ENCODE results near the gene WAPL. TPM values are rescaled to one million over a fixed set of nuclear protein-coding genes. Genes with fewer than 3 reads are reported as not detected.

The WAPL gene
- total and polyA plus RNA-seq, 11 donors, result 9.4 to 29.9 (median 21.0) TPM

DNA sequence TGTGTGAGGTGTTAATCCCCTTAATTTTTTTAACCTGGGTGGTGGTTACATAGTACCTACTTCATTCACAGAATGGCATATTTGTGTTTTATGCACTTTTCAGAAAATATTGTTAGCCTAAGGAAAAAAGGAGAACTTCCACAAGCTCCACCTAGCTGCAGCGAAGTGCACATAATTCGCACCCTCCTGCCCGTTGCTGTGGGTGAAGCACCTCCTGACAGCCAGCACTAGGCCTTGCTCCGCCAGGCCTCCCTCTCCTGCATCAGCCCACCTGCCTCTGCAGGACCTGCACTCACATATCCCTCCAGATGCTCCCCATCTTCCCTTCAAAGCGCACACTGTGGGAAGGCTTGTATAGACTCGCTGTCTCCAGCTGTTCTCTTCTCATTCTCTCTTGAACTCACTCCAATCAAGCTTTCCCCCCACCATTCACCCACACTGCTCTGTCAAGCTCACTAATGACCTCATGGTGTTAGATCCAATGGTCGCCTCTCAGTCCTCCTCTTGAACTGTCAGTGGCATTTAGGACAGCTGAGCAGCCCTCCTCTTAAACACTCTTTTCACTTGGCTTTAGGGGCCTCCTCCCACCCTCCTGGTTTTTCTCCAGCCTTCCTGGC, 134.3 kb downstream of the WAPL start:
- H3K4me1 ChIP-seq, result peaks cover 0 to 9% (median 4%) of the 10 kb centered on the region in 12 donors
- intact Hi-C loops (cut with DNase I), result no loop called here
- no peak for DNase-seq
- ATAC-seq, result no peak
- TF ChIP-seq, protein P1, sequence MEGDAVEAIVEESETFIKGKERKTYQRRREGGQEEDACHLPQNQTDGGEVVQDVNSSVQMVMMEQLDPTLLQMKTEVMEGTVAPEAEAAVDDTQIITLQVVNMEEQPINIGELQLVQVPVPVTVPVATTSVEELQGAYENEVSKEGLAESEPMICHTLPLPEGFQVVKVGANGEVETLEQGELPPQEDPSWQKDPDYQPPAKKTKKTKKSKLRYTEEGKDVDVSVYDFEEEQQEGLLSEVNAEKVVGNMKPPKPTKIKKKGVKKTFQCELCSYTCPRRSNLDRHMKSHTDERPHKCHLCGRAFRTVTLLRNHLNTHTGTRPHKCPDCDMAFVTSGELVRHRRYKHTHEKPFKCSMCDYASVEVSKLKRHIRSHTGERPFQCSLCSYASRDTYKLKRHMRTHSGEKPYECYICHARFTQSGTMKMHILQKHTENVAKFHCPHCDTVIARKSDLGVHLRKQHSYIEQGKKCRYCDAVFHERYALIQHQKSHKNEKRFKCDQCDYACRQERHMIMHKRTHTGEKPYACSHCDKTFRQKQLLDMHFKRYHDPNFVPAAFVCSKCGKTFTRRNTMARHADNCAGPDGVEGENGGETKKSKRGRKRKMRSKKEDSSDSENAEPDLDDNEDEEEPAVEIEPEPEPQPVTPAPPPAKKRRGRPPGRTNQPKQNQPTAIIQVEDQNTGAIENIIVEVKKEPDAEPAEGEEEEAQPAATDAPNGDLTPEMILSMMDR (IDR thresholded peaks at IDR 0.05), result no peak
- TF ChIP-seq POLR2A (IDR thresholded peaks at IDR 0.05), result no peak
- peaks cover 7 to 81% (median 27%) of the 10 kb centered on the region in 9 donors for H3K27me3 ChIP-seq
- H3K36me3 ChIP-seq, result no peaks in the 10 kb centered on the region
- no peak overlapping the region for H3K27ac ChIP-seq
- H3K4me3 ChIP-seq, result no peak overlapping the region
- no peaks in the 10 kb centered on the region for H3K9me3 ChIP-seq
- 69 to 73% (median 70%) methylated on average over 7 of the region's 7 CpGs for WGBS, 4 donors

DNA sequence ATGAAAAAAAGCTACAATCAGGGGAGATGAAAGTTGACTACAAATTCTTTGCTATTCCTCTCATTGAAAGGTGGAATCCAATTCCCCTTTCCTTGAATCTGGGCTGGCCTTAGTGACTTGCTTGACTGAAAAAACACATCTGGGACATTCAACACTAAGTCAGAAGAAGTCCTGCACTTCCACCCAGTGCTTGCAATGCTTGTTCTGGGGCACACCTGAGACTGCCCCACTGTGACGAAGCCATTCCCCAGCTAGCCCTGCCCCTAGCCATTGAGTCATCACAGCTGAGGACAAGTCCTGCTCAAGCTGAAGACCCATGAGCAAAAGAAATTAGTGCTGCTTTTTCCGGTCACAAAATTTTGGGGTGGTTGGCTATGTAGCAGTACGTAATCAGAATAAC, 135.8 kb downstream of the WAPL start:
- Histone ChIP-seq H3K4me3 (no peak overlapping the region), H3K4me1 (peaks cover 0 to 9% (median 4%) of the 10 kb centered on the region in 12 donors), H3K36me3 (no peaks in the 10 kb centered on the region), H3K27ac (no peak overlapping the region), H3K9me3 (no peaks in the 10 kb centered on the region), H3K27me3 (peaks cover 7 to 75% (median 24%) of the 10 kb centered on the region in 9 donors)
- intact Hi-C loops (cut with DNase I), result no loop called here
- WGBS, 4 donors, result 87 to 93% (median 90%) methylated on average over 3 of the region's 3 CpGs
- TF ChIP-seq, protein P1 (IDR thresholded peaks at IDR 0.05), result no peak
- TF ChIP-seq POLR2A (IDR thresholded peaks at IDR 0.05), result no peak
- no peak for DNase-seq
- ATAC-seq, result no peak

Other genes with a start within 250 kb of the WAPL start
- gene GRID1, start 155.0 kb downstream of the WAPL start, total RNA-seq, result 1 to 10 TPM in 8 of 9 donors, under 1 TPM in 1; 0.93 to 3.4 (median 1.6) TPM
- 1 to 10 TPM in 1 of 2 donors, under 1 TPM in 1; 0.69 to 1.7 TPM for gene GRID1, start 155.0 kb downstream of the WAPL start, polyA plus RNA-seq
- under 1 TPM in 3 of 9 donors, not detected in 6; 0.19 to 0.28 (median 0.25) TPM for gene OPN4, start 132.8 kb upstream of the WAPL start, total RNA-seq
- gene OPN4, start 132.8 kb upstream of the WAPL start, polyA plus RNA-seq, result under 1 TPM; 0.03 to 0.08 TPM
- 1,000 to 10,000 TPM in 7 of 9 donors, 100 to 1,000 TPM in 2; 800 to 1,716 (median 1,273) TPM for gene LDB3, start 146.7 kb upstream of the WAPL start, total RNA-seq
- 1,000 to 10,000 TPM in 1 of 2 donors, 100 to 1,000 TPM in 1; 165 to 1,759 TPM for gene LDB3, start 146.7 kb upstream of the WAPL start, polyA plus RNA-seq
- gene BMPR1A, start 234.8 kb upstream of the WAPL start, total RNA-seq, result 10 to 100 TPM; 19.9 to 72.0 (median 46.1) TPM
- 10 to 100 TPM in 1 of 2 donors, 1 to 10 TPM in 1; 6.3 to 18.6 TPM for gene BMPR1A, start 234.8 kb upstream of the WAPL start, polyA plus RNA-seq

All from heart left ventricle (tissue), 16 donors.